NCI-H2029 treated with DMSO at 0.1 percent for 48 hours (cell line): Measurements from ENCODE around the gene TULP3.

ENCODE experiments used
- DNase-seq: peaks from one replicate; lab custom pipeline; 2025; lab: John Stamatoyannopoulos, UW

TULP3 gene

DNA sequence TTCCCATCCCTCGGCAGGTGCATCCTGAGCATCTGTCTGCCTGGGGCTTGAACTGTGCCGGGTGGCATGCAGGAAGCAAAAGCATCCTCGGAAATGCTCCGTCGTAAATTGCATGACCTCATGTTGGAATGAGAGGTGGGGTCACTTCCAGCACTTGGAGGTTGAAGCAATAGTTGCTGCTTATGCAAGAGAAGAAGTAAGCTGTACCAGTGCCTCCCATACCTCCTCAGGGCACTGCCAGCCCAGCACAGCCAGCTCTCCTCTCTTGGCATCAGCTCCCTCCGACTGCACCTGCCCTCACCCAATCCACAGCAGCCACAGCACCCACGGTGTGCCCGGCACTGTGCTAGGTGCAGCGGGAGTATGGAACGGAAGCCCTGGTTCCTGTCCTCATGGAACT, 80.1 kb downstream of the TULP3 start:
- no peak for DNase-seq

DNA sequence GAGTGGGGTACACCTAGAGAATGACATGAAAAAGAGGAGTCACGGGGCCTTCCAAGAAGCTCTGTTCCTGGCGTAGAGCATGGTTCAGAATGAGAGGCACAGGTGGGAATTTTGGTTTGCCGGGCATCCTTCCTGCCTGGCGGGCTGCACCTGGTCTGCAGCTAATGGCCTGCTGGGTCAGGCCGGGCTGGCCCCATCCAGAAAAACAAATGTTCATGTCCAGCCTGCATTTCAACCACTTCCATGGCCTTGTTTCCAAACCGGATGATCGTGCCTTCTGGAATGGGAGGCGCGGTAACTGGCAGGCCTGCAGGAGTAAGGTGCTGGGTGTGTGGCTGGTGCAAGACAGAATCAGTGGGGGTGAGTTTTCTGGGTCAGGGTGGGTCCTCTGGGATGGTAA, 82.9 kb downstream of the TULP3 start:
- DNase-seq: no peak

DNA sequence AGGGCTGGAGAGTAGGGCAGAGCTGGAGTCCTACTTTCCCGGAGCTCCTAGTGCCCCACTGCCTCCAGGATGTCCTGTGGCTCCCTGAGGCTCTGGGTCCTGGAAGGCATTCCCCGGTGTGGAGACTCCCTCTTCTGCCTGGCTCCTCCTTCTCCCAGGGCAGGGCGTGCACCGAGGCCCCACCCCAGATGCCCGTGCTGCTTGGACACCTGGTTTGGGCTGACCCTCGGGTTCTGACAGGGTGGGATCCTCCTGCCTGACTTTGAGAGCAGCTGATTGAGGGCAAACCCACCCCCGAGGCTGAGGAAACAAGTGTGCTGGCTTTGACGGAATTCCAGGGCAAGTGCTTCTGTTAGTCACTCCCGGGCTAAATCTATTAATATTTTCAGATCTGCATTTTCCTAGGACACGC, 83.9 kb downstream of the TULP3 start:
- DNase-seq: no peak

DNA sequence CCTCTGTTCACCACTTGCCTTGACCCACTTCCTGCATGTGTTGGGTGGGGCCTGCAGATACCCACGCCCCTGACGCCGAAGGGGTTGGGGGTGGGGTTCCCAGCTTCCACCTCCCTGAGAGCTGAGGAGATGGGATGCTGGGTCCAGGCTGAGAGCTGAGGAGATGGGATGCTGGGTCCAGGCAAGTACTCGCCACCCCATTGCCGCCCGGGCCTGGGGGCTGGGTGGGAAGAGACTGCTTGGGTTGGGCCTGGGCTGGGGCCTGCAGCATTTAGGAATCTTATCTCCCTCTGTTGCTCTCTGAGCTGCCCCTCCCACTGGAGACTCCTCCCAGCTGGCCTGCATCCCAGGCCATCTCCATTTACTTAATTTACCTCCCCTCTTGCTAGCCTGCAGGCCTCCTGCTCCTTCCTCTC, 85.9 kb downstream of the TULP3 start:
- DNase-seq: no peak

DNA sequence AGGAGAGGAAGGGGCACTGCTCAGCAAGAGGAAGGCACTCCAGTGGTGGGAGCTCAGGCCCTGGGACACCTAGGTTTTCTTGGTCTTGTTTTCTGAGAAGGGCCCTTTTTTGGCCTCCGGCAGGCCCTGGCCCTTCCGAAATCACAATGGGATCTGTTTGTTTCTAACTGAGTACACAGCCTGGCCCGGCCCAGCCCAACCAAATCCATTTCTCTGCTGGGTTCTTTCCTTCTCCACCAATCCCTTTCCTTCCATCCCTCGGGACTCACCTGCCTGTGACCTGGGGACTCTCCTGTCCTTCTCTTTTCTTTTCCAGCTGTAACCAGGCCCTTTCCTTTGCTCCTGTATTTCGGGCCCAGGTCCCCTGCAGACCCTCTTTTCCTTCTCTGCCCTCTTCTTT, 87.1 kb downstream of the TULP3 start:
- DNase-seq: no peak

DNA sequence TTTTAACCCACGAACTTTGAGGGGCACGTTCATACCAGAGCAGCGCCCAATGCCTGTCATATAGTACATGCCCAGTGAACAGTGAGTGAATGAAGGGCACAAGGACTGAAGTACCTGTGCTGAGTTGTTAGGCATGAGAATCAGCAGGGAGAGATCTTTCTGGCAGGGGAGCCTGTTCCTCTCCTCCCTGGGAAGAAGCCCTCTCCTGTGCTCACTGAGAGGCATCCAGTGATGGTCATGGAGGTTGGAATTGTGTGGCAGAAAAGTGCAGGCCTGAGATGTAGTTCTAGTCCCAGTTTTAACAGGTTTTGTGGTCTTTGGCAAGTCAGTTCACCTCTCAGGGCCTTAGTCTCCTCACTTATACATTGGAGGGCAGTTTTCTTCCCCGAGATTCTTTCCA, 89.1 kb downstream of the TULP3 start:
- DNase-seq: no peak

DNA sequence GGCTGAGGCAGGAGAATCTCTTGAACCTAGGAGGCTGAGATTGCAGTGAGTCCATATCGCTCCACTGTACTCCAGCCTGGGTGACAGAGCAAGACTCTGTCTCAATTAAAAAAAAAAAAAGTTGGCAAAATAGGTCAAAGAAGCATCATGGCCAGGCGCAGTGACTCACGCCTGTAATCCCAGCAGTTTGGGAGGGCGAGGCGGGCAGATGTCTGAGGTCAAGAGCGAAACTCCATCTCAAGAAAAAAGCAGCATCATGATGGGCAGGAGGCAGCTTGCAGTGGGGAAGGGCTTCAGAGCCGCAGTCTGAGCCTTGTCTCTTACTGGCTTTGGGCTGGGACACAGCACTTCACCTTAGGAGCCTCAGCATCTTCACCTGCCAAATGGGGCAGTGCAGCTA, 89.9 kb downstream of the TULP3 start:
- DNase-seq: no peak

DNA sequence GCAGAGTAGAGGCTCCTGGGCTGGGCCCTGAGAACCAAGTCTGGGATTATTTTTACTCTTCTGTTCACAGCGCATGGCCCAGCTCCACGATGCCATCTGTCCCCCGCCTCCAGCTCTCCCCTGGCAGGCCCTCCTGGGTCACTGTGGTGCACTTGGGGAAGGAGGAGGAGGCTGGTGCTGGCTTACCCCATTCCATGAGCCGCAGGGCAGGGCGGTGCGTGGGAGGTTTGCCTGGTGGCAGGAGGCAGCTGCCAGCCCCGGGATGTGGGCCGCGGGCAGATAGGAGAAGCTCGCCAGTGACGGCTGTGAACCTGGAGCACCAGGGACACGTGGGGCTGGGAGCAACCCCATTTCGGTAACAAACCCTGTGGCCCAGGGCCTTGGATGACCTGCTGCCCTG, 91.7 kb downstream of the TULP3 start:
- no peak for DNase-seq

DNA sequence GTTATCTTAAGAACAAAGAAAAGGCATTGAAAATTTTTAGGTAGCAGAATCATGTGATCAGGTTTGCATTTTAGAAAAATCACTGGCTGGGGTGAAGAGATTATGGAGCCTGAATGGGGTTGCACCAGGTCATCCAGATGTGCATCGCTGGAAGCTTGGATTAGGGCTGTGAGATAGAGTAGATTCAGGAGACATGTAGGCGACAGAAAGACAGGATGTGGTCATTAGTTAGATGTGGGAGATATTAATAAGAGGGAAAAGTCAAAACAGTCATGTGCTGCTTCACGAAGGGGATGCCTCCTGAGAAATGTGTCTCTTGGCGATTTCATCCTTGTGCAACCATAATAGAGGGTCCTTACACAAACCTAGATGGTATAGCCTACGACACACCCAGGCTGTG, 93.6 kb downstream of the TULP3 start:
- no peak for DNase-seq

DNA sequence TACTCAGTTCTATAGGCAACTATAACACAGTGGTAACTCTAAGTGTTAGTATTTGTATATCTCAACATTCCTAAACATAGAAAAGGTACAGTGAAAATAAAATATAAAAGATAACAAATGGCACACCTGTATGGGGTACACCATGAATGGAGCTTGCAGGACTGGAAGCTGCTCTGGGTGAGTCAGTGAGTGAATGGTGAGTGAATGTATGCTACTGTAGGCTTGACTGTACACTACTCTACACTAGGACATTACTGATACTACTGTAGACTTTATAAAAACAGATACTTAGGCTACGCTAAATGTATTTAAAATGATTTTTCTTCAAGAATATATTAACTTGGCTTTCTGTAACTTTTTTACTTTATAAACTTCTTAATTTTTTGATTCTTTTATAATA, 94.0 kb downstream of the TULP3 start:
- no peak for DNase-seq

DNA sequence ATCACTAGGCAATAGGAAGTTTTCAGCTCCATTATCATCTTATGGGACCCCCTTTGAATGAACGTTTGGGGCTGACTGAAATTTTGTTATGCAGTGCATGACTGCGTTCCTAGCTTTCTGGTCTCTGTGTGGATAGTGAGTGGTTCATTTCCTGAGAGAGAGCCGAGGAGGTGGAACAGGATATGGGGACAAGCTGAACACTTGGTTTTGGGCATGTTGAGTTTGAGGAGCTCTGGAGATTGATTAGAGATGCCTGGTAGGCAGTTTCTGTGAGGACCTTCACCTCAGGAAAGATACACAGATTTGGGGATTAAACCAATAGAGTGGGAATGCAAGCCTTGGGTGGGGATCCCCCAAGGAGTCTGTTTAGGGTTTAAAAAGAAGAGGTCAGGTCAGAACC, 96.2 kb downstream of the TULP3 start:
- no peak for DNase-seq

DNA sequence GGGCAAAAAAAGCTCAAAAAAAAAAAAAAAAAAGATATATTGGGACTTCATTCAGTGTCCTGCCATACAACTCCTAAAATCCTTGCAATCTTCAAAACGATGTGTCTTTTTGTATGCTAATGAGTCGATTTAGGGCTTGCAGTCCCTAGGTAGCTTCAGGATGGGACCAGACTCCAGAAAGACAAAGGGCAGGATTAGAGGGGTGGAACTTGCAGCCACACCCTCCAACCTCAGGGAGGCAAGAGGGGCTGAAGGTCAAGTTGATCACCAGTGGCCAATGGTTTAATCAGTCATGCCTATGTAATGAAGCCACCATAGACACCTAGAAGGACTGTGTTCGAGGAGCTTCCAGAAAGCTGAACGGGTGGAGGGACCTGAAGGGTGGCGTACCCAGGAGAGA, 97.8 kb downstream of the TULP3 start:
- DNase-seq: no peak
